ENCODE results near the gene NEMP1. TPM values are rescaled to one million over a fixed set of nuclear protein-coding genes. Genes with fewer than 3 reads are reported as not detected.
A peak's percentile ranks its signal among the peaks of the same experiment; 100 is the strongest.
"Not testable (repeated sequence)": the region's sequence is repeated elsewhere in the genome, so short reads cannot be mapped to it uniquely, and the experiment has no call there.

The NEMP1 gene
- total RNA-seq, 1 donor from 2014 or later: 77.0 TPM

GRCh38 chr12:57072661-57073060 lies 5.9 kb downstream of the NEMP1 start:
- Mint-ChIP-seq H3K4me1 (peaks cover 33% of the 10 kb centered on the region), H3K27ac (peak overlapping the region; percentile 68), H3K36me3 (ENCODE audit: low read depth) (peaks cover 50% of the 10 kb centered on the region), H3K9me3 (no peaks in the 10 kb centered on the region), H3K4me3 (no peak overlapping the region), H3K27me3 (no peaks in the 10 kb centered on the region)
- DNase-seq: no peak
- intact Hi-C loops (cut with micrococcal nuclease): no loop called here

GRCh38 chr12:57069523-57069922 lies 9.1 kb downstream of the NEMP1 start:
- H3K9me3 Mint-ChIP-seq: peaks cover 6% of the 10 kb centered on the region
- intact Hi-C loops (cut with micrococcal nuclease): loop anchor here (1.0 to 10.0 kb wide), 6 partner anchors 9 to 675 kb away; partner anchors contain the start of genes NEMP1 and TSPAN31
- peaks cover 45% of the 10 kb centered on the region for H3K4me1 Mint-ChIP-seq
- H3K36me3 Mint-ChIP-seq (ENCODE audit: low read depth): peaks cover 62% of the 10 kb centered on the region
- peak overlapping the region; percentile 89 for H3K27ac Mint-ChIP-seq
- H3K27me3 Mint-ChIP-seq: no peaks in the 10 kb centered on the region
- peak overlapping the region; percentile 61 for H3K4me3 Mint-ChIP-seq
- DNase-seq: peak; percentile 90

GRCh38 chr12:57066245-57066644 lies 12.3 kb downstream of the NEMP1 start:
- peaks cover 70% of the 10 kb centered on the region for H3K36me3 Mint-ChIP-seq (ENCODE audit: low read depth)
- H3K4me3 Mint-ChIP-seq: peak overlapping the region; percentile 73
- peaks cover 6% of the 10 kb centered on the region for H3K9me3 Mint-ChIP-seq
- intact Hi-C loops (cut with micrococcal nuclease): loop anchor here (5.0 to 10.0 kb wide), 2 partner anchors 116 to 679 kb away; partner anchors contain the start of gene TSPAN31
- no peaks in the 10 kb centered on the region for H3K27me3 Mint-ChIP-seq
- H3K4me1 Mint-ChIP-seq: peaks cover 51% of the 10 kb centered on the region
- peak overlapping the region; percentile 95 for H3K27ac Mint-ChIP-seq
- DNase-seq: no peak

GRCh38 chr12:57063991-57064685 lies 14.5 kb downstream of the NEMP1 start:
- intact Hi-C loops (cut with micrococcal nuclease): loop anchor here (1.0 to 10.0 kb wide), 6 partner anchors 14 to 681 kb away; partner anchors contain the start of genes NEMP1 and TSPAN31
- DNase-seq: peak; percentile 89
- H3K9me3 Mint-ChIP-seq: peaks cover 6% of the 10 kb centered on the region
- no peaks in the 10 kb centered on the region for H3K27me3 Mint-ChIP-seq
- H3K4me1 Mint-ChIP-seq: peaks cover 35% of the 10 kb centered on the region
- H3K36me3 Mint-ChIP-seq (ENCODE audit: low read depth): peaks cover 66% of the 10 kb centered on the region
- H3K4me3 Mint-ChIP-seq: peak overlapping the region; percentile 85
- H3K27ac Mint-ChIP-seq: peak overlapping the region; percentile 96

- Mint-ChIP-seq H3K4me3 (no peak overlapping the region), H3K9me3 (peaks cover 4% of the 10 kb centered on the region), H3K4me1 (peaks cover 14% of the 10 kb centered on the region), H3K27me3 (no peaks in the 10 kb centered on the region), H3K27ac (no peak overlapping the region), H3K36me3 (ENCODE audit: low read depth) (peaks cover 72% of the 10 kb centered on the region)
- no peak for DNase-seq
- intact Hi-C loops (cut with micrococcal nuclease): no loop called here
These were observed 20.1 kb downstream of the NEMP1 start for GRCh38 chr12:57058454-57058853.

- Mint-ChIP-seq H3K27me3 (no peaks in the 10 kb centered on the region), H3K9me3 (peaks cover 4% of the 10 kb centered on the region)
These were observed 21.4 kb downstream of the NEMP1 start for GRCh38 chr12:57057067-57057751.

GRCh38 chr12:57055824-57056223 lies 22.8 kb downstream of the NEMP1 start:
- no peak overlapping the region for H3K27ac Mint-ChIP-seq
- peaks cover 4% of the 10 kb centered on the region for H3K9me3 Mint-ChIP-seq
- H3K4me3 Mint-ChIP-seq: no peak overlapping the region
- peaks cover 63% of the 10 kb centered on the region for H3K36me3 Mint-ChIP-seq (ENCODE audit: low read depth)
- intact Hi-C loops (cut with micrococcal nuclease): no loop called here
- no peak for DNase-seq
- H3K27me3 Mint-ChIP-seq: no peaks in the 10 kb centered on the region
- peaks cover 11% of the 10 kb centered on the region for H3K4me1 Mint-ChIP-seq

More at GRCh38 chr12:57057067-57057751, 21.4 kb downstream of the NEMP1 start:
- DNase-seq: no peak
- Mint-ChIP-seq H3K4me3 (no peak overlapping the region), H3K27ac (peak overlapping the region; percentile 68), H3K36me3 (ENCODE audit: low read depth) (peaks cover 71% of the 10 kb centered on the region), H3K4me1 (peaks cover 10% of the 10 kb centered on the region)
- intact Hi-C loops (cut with micrococcal nuclease): no loop called here

- H3K27me3 Mint-ChIP-seq; H3K9me3 Mint-ChIP-seq; H3K27ac Mint-ChIP-seq; intact Hi-C loops (cut with micrococcal nuclease); H3K4me1 Mint-ChIP-seq; DNase-seq; H3K4me3 Mint-ChIP-seq: not testable (repeated sequence)
- peaks cover 50% of the 10 kb centered on the region for H3K36me3 Mint-ChIP-seq (ENCODE audit: low read depth)
These were observed 24.7 kb downstream of the NEMP1 start for GRCh38 chr12:57053901-57054300.

- H3K27me3 Mint-ChIP-seq; H3K9me3 Mint-ChIP-seq; DNase-seq; H3K4me3 Mint-ChIP-seq; H3K27ac Mint-ChIP-seq; intact Hi-C loops (cut with micrococcal nuclease): not testable (repeated sequence)
- Mint-ChIP-seq H3K36me3 (ENCODE audit: low read depth) (peaks cover 42% of the 10 kb centered on the region), H3K4me1 (peaks cover 11% of the 10 kb centered on the region)
These were observed 25.4 kb downstream of the NEMP1 start for GRCh38 chr12:57053146-57053545.

- Mint-ChIP-seq H3K36me3 (ENCODE audit: low read depth) (peaks cover 25% of the 10 kb centered on the region), H3K4me3 (no peak overlapping the region), H3K27me3 (no peaks in the 10 kb centered on the region), H3K9me3 (peaks cover 4% of the 10 kb centered on the region), H3K27ac (no peak overlapping the region), H3K4me1 (peaks cover 29% of the 10 kb centered on the region)
- intact Hi-C loops (cut with micrococcal nuclease): no loop called here
- no peak for DNase-seq
These were observed 27.6 kb downstream of the NEMP1 start for GRCh38 chr12:57051011-57051410.

- H3K27me3 Mint-ChIP-seq: no peaks in the 10 kb centered on the region
- intact Hi-C loops (cut with micrococcal nuclease): loop anchor here (5.0 kb wide), 1 partner anchor 38 kb away; no protein-coding TSS in a partner anchor
- peaks cover 34% of the 10 kb centered on the region for H3K4me1 Mint-ChIP-seq
- H3K36me3 Mint-ChIP-seq (ENCODE audit: low read depth): peaks cover 17% of the 10 kb centered on the region
- H3K4me3 Mint-ChIP-seq: no peak within 1 kb of the TSS
- DNase-seq: no peak
- no peak within 1 kb of the TSS for H3K27ac Mint-ChIP-seq
- peaks cover 4% of the 10 kb centered on the region for H3K9me3 Mint-ChIP-seq
These were observed 28.7 kb downstream of the NEMP1 start, which contains the start of gene MYO1A for GRCh38 chr12:57049890-57050289. Gene MYO1A (minus strand): TSS chr12:57050129. CDS start chr12:57048323, 1,806 bp downstream.

- DNase-seq: no peak
- Mint-ChIP-seq H3K4me3 (no peak overlapping the region), H3K27me3 (no peaks in the 10 kb centered on the region), H3K9me3 (peaks cover 3% of the 10 kb centered on the region), H3K4me1 (peaks cover 34% of the 10 kb centered on the region), H3K27ac (no peak overlapping the region), H3K36me3 (ENCODE audit: low read depth) (peaks cover 14% of the 10 kb centered on the region)
- intact Hi-C loops (cut with micrococcal nuclease): loop anchor here (5.0 kb wide), 1 partner anchor 37 kb away; no protein-coding TSS in a partner anchor
These were observed 29.5 kb downstream of the NEMP1 start for GRCh38 chr12:57049119-57049446.

GRCh38 chr12:57048423-57049118 lies 30.0 kb downstream of the NEMP1 start:
- Mint-ChIP-seq H3K36me3 (ENCODE audit: low read depth) (peaks cover 9% of the 10 kb centered on the region), H3K4me3 (peak overlapping the region; percentile 11), H3K27me3 (no peaks in the 10 kb centered on the region), H3K27ac (no peak overlapping the region), H3K9me3 (no peaks in the 10 kb centered on the region), H3K4me1 (peaks cover 34% of the 10 kb centered on the region)
- intact Hi-C loops (cut with micrococcal nuclease): loop anchor here (5.0 kb wide), 1 partner anchor 36 kb away; no protein-coding TSS in a partner anchor
- no peak for DNase-seq

All from activated CD4-positive, alpha-beta T cell treated with anti-CD3 and anti-CD28 coated beads, Interleukin-2, amount 10 ng/mL, durations not matched to agents 24 days and 14 days (primary cell).